GM18498 (cell line): Measurements from ENCODE around the gene PTK7.

Source experiments
- ATAC-seq: cut with Tn5 transposase; IDR thresholded peaks from one replicate; pipeline ENCODE4 v1.9.1; 2021; ENCODE audit warnings: mild to moderate bottlenecking, moderate library complexity; ENCODE audit not compliant: unreplicated experiment

Gene PTK7

DNA sequence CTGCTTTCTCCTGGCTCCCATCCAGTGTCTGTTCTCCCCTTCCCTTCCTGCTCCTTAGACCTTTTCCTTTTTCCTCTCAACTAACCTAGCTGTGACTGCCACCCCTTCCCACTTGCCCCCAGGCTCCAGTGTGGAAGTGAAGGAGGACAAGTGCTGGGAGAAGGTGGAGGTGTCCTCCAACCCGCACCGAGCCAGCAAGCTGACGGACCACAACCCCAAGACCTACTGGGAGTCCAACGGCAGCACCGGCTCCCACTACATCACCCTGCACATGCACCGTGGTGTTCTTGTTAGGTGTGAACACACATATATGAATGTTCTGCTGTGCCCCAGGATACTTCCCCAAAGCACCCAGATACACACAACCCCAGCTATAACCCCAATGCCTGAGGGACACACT lies 124.4 kb downstream of the PTK7 start:
- ATAC-seq = no peak

- ATAC-seq = no peak
Measured at GRCh38 chr6:43202451-43202850, 126.3 kb downstream of the PTK7 start.

DNA sequence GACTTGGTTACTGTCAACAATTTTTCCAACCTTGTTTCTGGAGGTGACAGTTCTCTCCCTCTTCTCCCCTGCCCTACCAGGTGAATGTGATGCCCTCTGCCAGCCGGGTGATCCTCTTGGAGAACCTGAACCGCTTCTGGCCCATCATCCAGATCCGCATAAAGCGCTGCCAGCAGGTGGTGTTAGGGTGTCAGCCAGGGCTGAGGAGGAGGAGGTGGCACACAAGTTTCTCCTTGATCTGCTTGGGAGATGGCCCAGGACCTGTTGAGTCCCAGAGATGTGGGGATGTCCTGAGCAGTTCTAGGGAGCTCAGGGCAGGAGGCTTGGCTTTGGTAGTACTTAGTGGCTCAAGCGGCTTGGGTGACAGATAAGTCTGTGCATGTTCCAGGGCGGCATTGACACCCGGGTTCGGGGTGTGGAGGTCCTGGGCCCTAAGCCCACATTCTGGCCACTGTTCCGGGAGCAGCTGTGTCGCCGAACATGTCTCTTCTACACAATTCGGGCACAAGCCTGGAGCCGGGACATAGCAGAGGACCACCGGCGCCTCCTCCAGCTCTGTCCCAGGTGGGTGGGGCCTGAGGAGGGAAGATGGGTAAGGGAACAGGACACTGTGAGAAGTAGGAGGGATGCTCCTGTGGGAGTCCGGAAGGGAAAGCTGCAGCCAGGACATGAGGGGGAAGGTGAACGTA lies 127.1 kb downstream of the PTK7 start:
- no peak for ATAC-seq

GRCh38 chr6:43203718-43204095 lies 127.6 kb downstream of the PTK7 start:
- no peak for ATAC-seq

- ATAC-seq = no peak
Measured at GRCh38 chr6:43204271-43205105, 128.4 kb downstream of the PTK7 start.

- no peak for ATAC-seq
Measured at GRCh38 chr6:43205849-43206248, 129.7 kb downstream of the PTK7 start.

GRCh38 chr6:43207286-43207685 lies 131.2 kb downstream of the PTK7 start:
- no peak for ATAC-seq
